ENCODE measurements around the gene TEX28. TPM values are rescaled to one million over a fixed set of nuclear protein-coding genes. Genes with fewer than 3 reads are reported as not detected.
"Not testable (repeated sequence)": the region's sequence is repeated elsewhere in the genome, so short reads cannot be mapped to it uniquely, and the experiment has no call there.

TEX28 gene
- total RNA-seq: not detected in 2 replicates
- polyA plus RNA-seq: not detected in 2 replicates

DNA sequence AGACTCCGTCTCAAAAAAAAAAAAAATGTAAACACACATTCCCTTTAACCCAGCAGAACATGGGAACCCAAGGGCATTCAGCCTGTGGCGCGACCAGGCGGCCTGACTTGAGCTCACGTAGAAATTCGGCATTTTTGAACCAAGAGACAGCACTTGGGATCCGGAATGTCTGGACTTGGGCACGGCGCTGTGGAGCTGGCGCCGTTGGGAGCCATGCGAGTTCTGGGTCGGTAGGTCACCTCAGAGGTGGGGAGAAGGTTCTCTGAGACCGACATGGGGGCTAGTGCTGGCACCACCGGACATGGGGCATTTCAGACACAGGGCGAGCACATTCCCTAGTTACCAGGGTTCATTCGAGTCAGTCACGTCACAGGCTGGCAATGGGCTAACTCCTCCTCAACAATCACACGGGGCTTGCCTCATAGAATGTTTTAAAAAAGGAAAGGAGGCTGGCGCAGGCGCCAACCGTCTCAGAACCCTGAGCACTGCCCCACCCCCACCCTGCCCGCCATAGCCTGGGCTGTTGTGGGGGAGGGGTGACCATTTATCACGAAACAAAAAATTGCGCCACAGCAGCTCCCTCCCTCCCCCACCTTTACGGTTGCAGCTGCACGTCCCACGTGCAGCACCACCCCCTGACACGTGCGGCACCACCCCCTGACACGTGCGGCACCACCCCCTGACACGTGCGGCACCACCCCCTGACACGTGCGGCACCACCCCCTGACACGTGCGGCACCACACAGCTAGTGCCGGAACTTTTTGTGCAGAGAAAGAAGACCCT lies at the start of gene TEX28:
Gene TEX28, minus strand, starts transcription at position 334 of the 784 bp plus-strand sequence. CDS start 3,007 bp downstream, outside the sequence.
- no peak within 1 kb of the TSS for H3K4me3 ChIP-seq
- no peak for DNase-seq (ENCODE audit: low read depth in 1 of 2, low spot score in 1 of 2)

DNA sequence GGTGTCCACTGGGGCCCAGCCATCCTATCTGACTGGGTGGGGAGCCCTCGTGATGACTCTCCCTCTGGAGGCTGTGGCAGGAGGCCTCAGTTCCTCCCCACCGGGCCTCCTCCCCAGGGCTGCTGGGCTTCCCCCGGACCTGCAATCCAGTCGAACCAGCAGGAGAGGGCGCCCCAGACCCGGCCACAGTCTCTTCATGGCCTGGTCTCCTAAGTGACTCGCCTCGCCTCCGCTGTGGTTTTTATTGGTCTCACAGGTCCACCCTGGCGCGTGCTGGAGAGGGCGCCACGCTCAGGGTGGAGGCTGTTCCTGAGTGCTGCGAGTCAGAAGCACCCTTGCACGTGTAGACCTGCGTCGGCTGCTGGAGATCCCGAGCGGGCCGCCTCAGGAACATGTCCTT lies 48.7 kb upstream of the TEX28 start:
- not testable (repeated sequence) for H3K27ac ChIP-seq; H3K4me3 ChIP-seq; H3K27me3 ChIP-seq; H3K4me1 ChIP-seq (ENCODE audit: low read depth); DNase-seq (ENCODE audit: low read depth in 1 of 2, low spot score in 1 of 2); H3K36me3 ChIP-seq; H3K9me3 ChIP-seq (ENCODE audit: low read depth)

More for the DNA sequence above, at the start of gene TEX28:
- Histone ChIP-seq H3K9me3 (ENCODE audit: low read depth) (no peaks in the 10 kb centered on the region), H3K36me3 (no peaks in the 10 kb centered on the region), H3K4me1 (ENCODE audit: low read depth) (no peaks in the 10 kb centered on the region), H3K27me3 (no peaks in the 10 kb centered on the region), H3K27ac (no peak within 1 kb of the TSS)
- TF ChIP-seq, protein P1, sequence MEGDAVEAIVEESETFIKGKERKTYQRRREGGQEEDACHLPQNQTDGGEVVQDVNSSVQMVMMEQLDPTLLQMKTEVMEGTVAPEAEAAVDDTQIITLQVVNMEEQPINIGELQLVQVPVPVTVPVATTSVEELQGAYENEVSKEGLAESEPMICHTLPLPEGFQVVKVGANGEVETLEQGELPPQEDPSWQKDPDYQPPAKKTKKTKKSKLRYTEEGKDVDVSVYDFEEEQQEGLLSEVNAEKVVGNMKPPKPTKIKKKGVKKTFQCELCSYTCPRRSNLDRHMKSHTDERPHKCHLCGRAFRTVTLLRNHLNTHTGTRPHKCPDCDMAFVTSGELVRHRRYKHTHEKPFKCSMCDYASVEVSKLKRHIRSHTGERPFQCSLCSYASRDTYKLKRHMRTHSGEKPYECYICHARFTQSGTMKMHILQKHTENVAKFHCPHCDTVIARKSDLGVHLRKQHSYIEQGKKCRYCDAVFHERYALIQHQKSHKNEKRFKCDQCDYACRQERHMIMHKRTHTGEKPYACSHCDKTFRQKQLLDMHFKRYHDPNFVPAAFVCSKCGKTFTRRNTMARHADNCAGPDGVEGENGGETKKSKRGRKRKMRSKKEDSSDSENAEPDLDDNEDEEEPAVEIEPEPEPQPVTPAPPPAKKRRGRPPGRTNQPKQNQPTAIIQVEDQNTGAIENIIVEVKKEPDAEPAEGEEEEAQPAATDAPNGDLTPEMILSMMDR (IDR thresholded peaks at IDR 0.05; ENCODE audit: low read depth, low read length): no peak

GRCh38 chrX:154343063-154343462 lies 48.1 kb upstream of the TEX28 start:
- H3K36me3 ChIP-seq; H3K27me3 ChIP-seq; H3K4me1 ChIP-seq (ENCODE audit: low read depth); H3K27ac ChIP-seq; DNase-seq (ENCODE audit: low read depth in 1 of 2, low spot score in 1 of 2); H3K9me3 ChIP-seq (ENCODE audit: low read depth); H3K4me3 ChIP-seq: not testable (repeated sequence)

DNA sequence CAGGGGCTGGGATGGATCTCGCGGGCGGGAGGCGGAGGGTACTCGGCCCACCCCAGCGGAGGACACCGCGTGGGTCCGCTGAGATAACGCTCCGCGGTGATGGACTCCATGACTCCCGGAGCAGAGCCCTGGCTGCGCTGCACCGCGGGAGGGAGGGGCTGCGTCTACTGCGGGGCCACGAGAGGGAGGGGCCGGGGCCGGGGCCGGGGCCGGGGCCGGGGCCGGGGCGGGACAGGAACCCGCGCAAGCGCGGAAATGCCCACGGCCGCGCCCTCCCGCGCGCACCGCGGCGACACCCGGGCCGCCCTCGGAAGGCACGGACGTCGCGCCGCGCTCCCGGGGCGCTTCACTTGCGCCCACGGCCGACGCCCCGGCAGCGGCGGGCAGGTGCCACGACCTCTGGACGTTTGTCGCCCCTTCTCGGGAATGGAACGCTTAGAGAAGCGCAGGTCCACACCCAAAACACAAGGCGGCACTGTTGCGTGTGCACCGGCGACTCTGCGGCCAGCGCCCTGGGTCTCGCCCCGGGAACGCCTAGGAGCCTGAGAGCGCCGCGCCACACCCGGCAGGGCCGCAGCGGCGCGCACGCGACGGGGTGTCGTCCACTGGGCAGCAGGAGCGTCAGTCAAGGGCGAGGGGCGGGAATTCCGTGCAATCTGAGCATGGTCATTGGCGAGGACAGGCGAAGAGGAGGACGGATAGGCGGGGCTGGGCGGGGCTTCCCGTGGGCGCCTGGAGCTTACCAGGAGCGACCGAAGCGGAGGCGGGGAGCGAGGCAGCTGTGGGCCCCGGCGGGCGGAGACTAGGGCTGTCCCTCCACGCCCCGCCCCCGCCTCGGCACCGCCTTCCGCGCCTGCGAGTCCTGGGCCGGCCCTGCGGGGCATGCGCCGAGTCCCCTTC lies 46.7 kb upstream of the TEX28 start:
- not testable (repeated sequence) for H3K4me3 ChIP-seq

DNA sequence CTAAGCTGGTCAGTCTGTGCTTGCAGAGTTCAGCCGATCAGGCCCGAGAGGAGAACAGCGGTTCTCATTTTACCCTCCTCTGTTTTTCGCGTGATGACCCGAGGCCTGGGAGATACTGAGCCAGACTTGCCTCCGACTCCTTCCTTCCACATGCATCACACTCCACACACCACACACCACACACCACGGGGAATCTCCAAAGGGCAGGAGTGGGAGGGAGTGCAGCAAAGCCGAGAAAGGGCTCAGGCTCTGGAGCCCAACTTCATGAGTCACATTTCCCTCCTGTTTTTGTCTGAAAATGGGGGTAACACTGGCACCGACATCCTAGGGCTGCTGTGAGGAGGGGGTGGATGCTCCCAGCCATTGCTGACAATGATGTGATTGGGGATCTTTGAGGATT lies 39.6 kb upstream of the TEX28 start:
- TF ChIP-seq, protein P1 (IDR thresholded peaks at IDR 0.05; ENCODE audit: low read depth, low read length): no peak
- H3K27ac ChIP-seq: no peak overlapping the region
- H3K4me3 ChIP-seq: no peak overlapping the region
- H3K4me1 ChIP-seq (ENCODE audit: low read depth): no peaks in the 10 kb centered on the region
- no peaks in the 10 kb centered on the region for H3K27me3 ChIP-seq
- no peaks in the 10 kb centered on the region for H3K36me3 ChIP-seq
- no peaks in the 10 kb centered on the region for H3K9me3 ChIP-seq (ENCODE audit: low read depth)
- DNase-seq (ENCODE audit: low read depth in 1 of 2, low spot score in 1 of 2): no peak

More for the DNA sequence above, 46.7 kb upstream of the TEX28 start:
- not testable (repeated sequence) for H3K9me3 ChIP-seq (ENCODE audit: low read depth); H3K36me3 ChIP-seq; H3K27me3 ChIP-seq; DNase-seq (ENCODE audit: low read depth in 1 of 2, low spot score in 1 of 2); H3K4me1 ChIP-seq (ENCODE audit: low read depth); H3K27ac ChIP-seq

GRCh38 chrX:154333837-154334271 lies 38.9 kb upstream of the TEX28 start:
- Histone ChIP-seq H3K4me3 (no peak overlapping the region), H3K27me3 (no peaks in the 10 kb centered on the region), H3K4me1 (ENCODE audit: low read depth) (no peaks in the 10 kb centered on the region), H3K27ac (no peak overlapping the region), H3K36me3 (no peaks in the 10 kb centered on the region), H3K9me3 (ENCODE audit: low read depth) (no peaks in the 10 kb centered on the region)
- DNase-seq (ENCODE audit: low read depth in 1 of 2, low spot score in 1 of 2): no peak
- TF ChIP-seq, protein P1 (IDR thresholded peaks at IDR 0.05; ENCODE audit: low read depth, low read length): no peak

GRCh38 chrX:154333116-154333515 lies 38.2 kb upstream of the TEX28 start:
- H3K36me3 ChIP-seq: no peaks in the 10 kb centered on the region
- TF ChIP-seq, protein P1 (IDR thresholded peaks at IDR 0.05; ENCODE audit: low read depth, low read length): no peak

More at GRCh38 chrX:154333116-154333515, 38.2 kb upstream of the TEX28 start:
- Histone ChIP-seq H3K4me3 (no peak overlapping the region), H3K27me3 (no peaks in the 10 kb centered on the region), H3K4me1 (ENCODE audit: low read depth) (no peaks in the 10 kb centered on the region), H3K27ac (no peak overlapping the region), H3K9me3 (ENCODE audit: low read depth) (no peaks in the 10 kb centered on the region)
- DNase-seq (ENCODE audit: low read depth in 1 of 2, low spot score in 1 of 2): no peak
